Mononuclear cell (primary cell): ENCODE results near the gene EPOP. TPM values are rescaled to one million over a fixed set of nuclear protein-coding genes. Genes with fewer than 3 reads are reported as not detected.
"Not testable (repeated sequence)": the region's sequence is repeated elsewhere in the genome, so short reads cannot be mapped to it uniquely, and the experiment has no call there.

ENCODE experiments used
- H3K27me3 ChIP-seq: 2 replicates; pipeline ENCODE4 v1.6.0; 2011; ENCODE audit warnings: low read length, control low read depth; ENCODE audit not compliant: insufficient read depth
- H3K4me1 ChIP-seq: 2 replicates; pipeline ENCODE4 v1.5.1; 2011; ENCODE audit warnings: mild to moderate bottlenecking, low read length, control low read depth; ENCODE audit not compliant: insufficient read depth
- H3K4me3 ChIP-seq: 2 replicates; pipeline ENCODE4 v1.5.1; 2011; ENCODE audit warnings: mild to moderate bottlenecking, low read length, moderate library complexity
- H3K9me3 ChIP-seq: 2 replicates; pipeline ENCODE4 v1.5.1; 2011; ENCODE audit warnings: low read depth, mild to moderate bottlenecking, control low read depth, low read length
- total RNA-seq: library from RNA; depleted of rRNA; stranded (reverse); fragments of >200 nt; gene quantifications from one replicate; pipeline ENCODE4 v1.2.3, GENCODE V29; 2012

Gene EPOP
- total RNA-seq, 1 donor, result 0.63 TPM

GRCh38 chr17:38653679-38654078 lies 21.1 kb downstream of the EPOP start:
- no peaks in the 10 kb centered on the region for H3K9me3 ChIP-seq
- H3K4me1 ChIP-seq, result no peaks in the 10 kb centered on the region
- peaks cover 12% of the 10 kb centered on the region for H3K27me3 ChIP-seq
- H3K4me3 ChIP-seq, result no peak overlapping the region

DNA sequence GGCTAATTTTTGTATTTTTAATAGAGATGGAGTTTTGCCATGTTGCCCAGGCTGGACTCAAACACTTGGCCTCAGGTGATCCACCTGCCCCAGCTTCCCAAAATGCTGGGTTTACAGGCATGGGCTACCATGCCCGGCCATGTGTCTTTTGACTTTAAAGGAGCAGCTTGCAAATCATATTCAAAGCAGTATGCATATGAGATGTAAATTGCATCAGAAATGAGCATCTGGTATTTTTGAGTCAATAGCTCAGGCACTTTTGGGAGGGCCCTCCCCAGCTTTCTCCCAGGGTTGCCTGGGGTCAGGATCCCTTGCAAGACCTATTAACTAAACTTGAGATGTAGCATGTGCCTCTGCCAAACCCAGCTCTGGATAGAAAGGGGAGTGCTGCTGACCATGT lies 21.5 kb downstream of the EPOP start:
- no peak overlapping the region for H3K4me3 ChIP-seq
- H3K4me1 ChIP-seq, result no peaks in the 10 kb centered on the region
- no peaks in the 10 kb centered on the region for H3K9me3 ChIP-seq
- H3K27me3 ChIP-seq, result peaks cover 12% of the 10 kb centered on the region

DNA sequence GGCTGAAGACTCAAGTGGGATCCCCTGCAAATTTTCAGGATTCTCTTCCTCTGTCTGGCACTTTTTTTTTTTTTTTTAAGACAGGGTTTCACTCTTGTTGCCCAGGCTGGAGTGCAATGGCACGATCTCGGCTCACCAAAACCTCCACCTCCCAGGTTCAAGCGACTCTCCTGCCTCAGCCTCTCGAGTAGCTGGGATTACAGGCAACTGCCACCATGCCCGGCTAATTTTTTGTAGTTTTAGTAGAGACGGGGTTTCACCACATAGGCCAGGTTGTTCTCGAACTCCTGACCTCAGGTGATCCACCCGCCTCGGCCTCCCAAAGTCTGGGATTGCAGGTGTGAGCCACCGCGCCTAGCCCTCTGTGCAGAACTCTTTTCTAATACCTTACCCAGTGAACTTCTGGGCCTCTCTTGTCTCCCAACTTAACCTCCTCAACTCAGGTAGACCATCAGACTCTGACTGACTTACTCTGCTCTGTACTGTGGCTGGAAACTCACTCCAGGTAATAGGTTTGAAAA lies 24.0 kb downstream of the EPOP start:
- not testable (repeated sequence) for H3K9me3 ChIP-seq, H3K4me3 ChIP-seq, H3K4me1 ChIP-seq
- H3K27me3 ChIP-seq, result peaks cover 12% of the 10 kb centered on the region

- Histone ChIP-seq H3K4me1 (no peaks in the 10 kb centered on the region), H3K9me3 (no peaks in the 10 kb centered on the region), H3K4me3 (no peak overlapping the region), H3K27me3 (peaks cover 6% of the 10 kb centered on the region)
Measured at GRCh38 chr17:38637951-38638350, 36.8 kb downstream of the EPOP start.

GRCh38 chr17:38636054-38636453 lies 38.7 kb downstream of the EPOP start:
- no peak overlapping the region for H3K4me3 ChIP-seq
- H3K4me1 ChIP-seq, result no peaks in the 10 kb centered on the region
- H3K9me3 ChIP-seq, result no peaks in the 10 kb centered on the region
- peaks cover 6% of the 10 kb centered on the region for H3K27me3 ChIP-seq

- Histone ChIP-seq H3K4me3 (no peak overlapping the region), H3K27me3 (no peaks in the 10 kb centered on the region), H3K4me1 (no peaks in the 10 kb centered on the region), H3K9me3 (no peaks in the 10 kb centered on the region)
Measured at GRCh38 chr17:38632334-38632733, 42.4 kb downstream of the EPOP start.

DNA sequence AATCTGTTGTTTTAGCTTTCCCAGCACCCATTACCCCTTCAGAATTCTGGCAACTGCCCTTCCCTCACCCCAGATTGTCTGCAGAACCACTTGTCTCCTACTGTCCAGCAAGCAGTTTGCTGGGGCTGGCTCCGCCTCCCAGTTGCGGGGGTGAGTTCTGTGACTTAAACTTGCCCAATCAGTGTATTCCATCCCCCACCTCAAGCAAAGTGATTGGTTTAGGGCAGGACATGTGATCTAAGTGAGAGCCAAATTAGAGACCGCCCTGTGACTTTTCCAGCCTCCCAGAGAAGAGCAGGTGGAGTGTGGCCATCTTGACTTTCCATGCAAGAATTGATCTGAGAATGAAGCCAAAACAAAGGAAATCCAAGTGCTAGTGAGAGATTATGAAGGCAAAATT lies 46.3 kb downstream of the EPOP start:
- no peak overlapping the region for H3K4me3 ChIP-seq
- H3K4me1 ChIP-seq, result no peaks in the 10 kb centered on the region
- H3K27me3 ChIP-seq, result peaks cover 4% of the 10 kb centered on the region

DNA sequence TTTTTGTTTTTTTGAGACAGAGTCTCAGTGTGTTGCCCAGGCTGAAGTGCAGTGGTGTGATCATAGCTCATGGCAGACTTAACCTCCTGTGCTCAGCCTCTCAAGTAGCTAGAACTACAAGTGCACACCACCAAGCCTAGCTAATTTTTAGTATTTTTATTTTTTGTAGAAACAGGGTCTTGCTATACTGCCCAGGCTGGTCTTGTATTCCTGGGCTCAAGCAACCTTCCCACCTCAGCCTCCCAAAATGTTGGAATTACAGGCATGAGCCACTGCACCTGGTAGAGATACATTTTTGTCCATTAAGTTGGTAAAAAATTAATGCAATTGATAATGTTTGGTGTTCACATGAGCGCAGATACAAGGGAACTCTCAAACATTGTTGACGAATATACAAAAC lies 46.8 kb downstream of the EPOP start:
- H3K9me3 ChIP-seq, result no peaks in the 10 kb centered on the region
- H3K27me3 ChIP-seq, result peaks cover 4% of the 10 kb centered on the region
- no peaks in the 10 kb centered on the region for H3K4me1 ChIP-seq
- no peak overlapping the region for H3K4me3 ChIP-seq

More for the DNA sequence above, 46.3 kb downstream of the EPOP start:
- H3K9me3 ChIP-seq, result no peaks in the 10 kb centered on the region

- not testable (repeated sequence) for H3K4me1 ChIP-seq, H3K4me3 ChIP-seq, H3K27me3 ChIP-seq, H3K9me3 ChIP-seq
Measured at GRCh38 chr17:38626606-38627226, 48.0 kb downstream of the EPOP start.

- Histone ChIP-seq H3K4me3 (no peak overlapping the region), H3K27me3 (peaks cover 14% of the 10 kb centered on the region), H3K9me3 (no peaks in the 10 kb centered on the region), H3K4me1 (no peaks in the 10 kb centered on the region)
Measured at GRCh38 chr17:38625482-38625881, 49.3 kb downstream of the EPOP start.

DNA sequence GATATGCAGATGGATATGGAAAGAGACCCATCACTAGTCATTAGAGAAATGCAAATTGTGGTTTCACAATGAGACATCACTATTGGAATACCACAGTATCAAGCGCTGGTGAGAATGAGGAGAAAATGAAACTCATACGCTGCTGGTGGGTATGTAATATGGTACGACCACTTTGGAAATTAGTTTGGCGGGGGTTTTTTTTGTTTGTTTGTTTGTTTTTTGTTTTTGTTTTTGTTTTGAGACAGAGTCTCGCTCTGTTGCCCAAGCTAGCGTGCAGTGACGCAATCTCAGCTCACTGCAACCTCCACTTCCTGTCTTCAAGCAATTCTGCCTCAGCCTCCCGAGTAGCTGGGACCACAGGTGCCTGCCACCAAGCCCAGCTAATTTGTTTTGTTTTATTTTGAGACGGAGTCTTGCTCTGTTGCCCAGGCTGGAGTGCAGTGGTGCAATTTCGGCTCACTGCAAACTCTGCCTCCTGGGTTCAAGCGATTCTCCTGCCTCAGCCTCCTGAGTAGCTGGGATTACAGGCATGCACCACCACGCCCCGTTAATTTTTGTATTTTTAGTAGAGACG lies 49.9 kb downstream of the EPOP start:
- H3K4me1 ChIP-seq, H3K4me3 ChIP-seq, H3K9me3 ChIP-seq: not testable (repeated sequence)
- peaks cover 14% of the 10 kb centered on the region for H3K27me3 ChIP-seq

Other genes with a start within 250 kb of the EPOP start
- gene ARHGAP23, start 246.5 kb downstream of the EPOP start, total RNA-seq, result 0.94 TPM
- not detected for gene SRCIN1, start 69.0 kb downstream of the EPOP start, total RNA-seq
- gene MLLT6, start 30.3 kb upstream of the EPOP start, total RNA-seq, result 95.9 TPM
- gene CISD3, start 55.4 kb upstream of the EPOP start, total RNA-seq, result 1.8 TPM
- not detected for gene PCGF2, start 73.4 kb upstream of the EPOP start, total RNA-seq
- 95.5 TPM for gene PSMB3, start 77.8 kb upstream of the EPOP start, total RNA-seq
- 17.8 TPM for gene PIP4K2B, start 124.6 kb upstream of the EPOP start, total RNA-seq
- 30.0 TPM for gene CWC25, start 150.4 kb upstream of the EPOP start, total RNA-seq
- gene RPL23, start 178.8 kb upstream of the EPOP start, total RNA-seq, result 1,618 TPM
- gene LASP1, start 195.1 kb upstream of the EPOP start, total RNA-seq, result 103 TPM